Ascending aorta (tissue), 2 donors: ENCODE data around the gene EIF2S2. TPM values are rescaled to one million over a fixed set of nuclear protein-coding genes. Genes with fewer than 3 reads are reported as not detected.

Experiments used
- DNase-seq, 2 donors: peaks; one replicate each; pipeline ENCODE4 v3.0.0-alpha.2; 2019; ENCODE audit warnings: low spot score in 2 of 2
- H3K27ac ChIP-seq, 2 donors: fragments of 200-600 bp; sonication (generic); one replicate each; pipeline ENCODE4 v1.5.1; 2016 to 2017; ENCODE audit warnings: mild to moderate bottlenecking in 1 of 2
- H3K27me3 ChIP-seq: fragments of 200-600 bp; sonication (generic); one replicate; pipeline ENCODE4 v1.5.1; 2017
- H3K36me3 ChIP-seq, 2 donors: fragments of 200-600 bp; sonication (generic); one replicate each; pipeline ENCODE4 v1.5.1; 2016
- H3K4me1 ChIP-seq, 2 donors: fragments of 200-600 bp; sonication (generic); one replicate each; pipeline ENCODE4 v1.5.1; 2016 to 2017; ENCODE audit warnings: mild to moderate bottlenecking in 1 of 2
- H3K4me3 ChIP-seq, 2 donors: fragments of 200-600 bp; sonication (generic); one replicate each; pipeline ENCODE4 v1.5.1; 2016 to 2017; ENCODE audit warnings: mild to moderate bottlenecking in 1 of 2
- H3K9me3 ChIP-seq, 2 donors: fragments of 200-600 bp; sonication (generic); one replicate each; pipeline ENCODE4 v1.5.1; 2016
- intact Hi-C: fragments of 100-400 bp; cut with DNase I; formaldehyde crosslinking; loops from one replicate; pipeline ENCODE4 v1.15.1; 2023
- total RNA-seq: library from RNA; depleted of rRNA; stranded (reverse); fragments of >200 nt; gene quantifications from one replicate; pipeline ENCODE4 v1.1.0, GENCODE V29; 2016
- TF ChIP-seq, protein P1 (sequence below), 3 experiments: fragments of 200-600 bp in 2 of 3; fragments of 450-650 bp in 1 of 3; sonication (generic) in 2 of 3; IDR thresholded peaks; one replicate each; pipeline ENCODE4 v1.5.1; 2016 to 2019; ENCODE audit warnings: antibody characterized with exemption in 3 of 3, mild to moderate bottlenecking in 1 of 3, moderate library complexity in 1 of 3

EIF2S2 gene
- total RNA-seq, 1 donor from 2014 or later, result 19.3 TPM

DNA sequence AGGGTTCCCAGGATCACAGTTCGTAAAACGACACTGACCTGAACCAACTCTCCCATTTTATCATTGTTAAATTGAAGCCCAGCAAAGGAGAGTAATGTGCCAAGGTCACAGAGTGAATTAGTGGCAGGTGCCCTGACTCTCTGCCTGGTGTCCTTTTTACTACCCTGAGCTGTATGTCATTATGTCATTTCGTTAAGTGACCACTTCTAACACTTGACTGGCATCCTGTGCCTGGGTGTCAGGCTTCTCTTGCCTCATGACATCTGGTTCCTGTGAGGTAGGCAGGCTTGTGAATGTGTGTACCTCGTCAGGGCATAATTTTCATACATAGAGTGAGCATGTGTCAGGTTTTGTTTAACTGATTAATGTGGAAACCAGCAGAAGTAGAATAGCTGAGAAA, 69.8 kb downstream of the EIF2S2 start:
- DNase-seq, result no peak
- intact Hi-C loops, result no loop called here
- Histone ChIP-seq H3K27ac (no peak overlapping the region), H3K4me1 (peaks cover 8 to 32% of the 10 kb centered on the region in 2 donors), H3K4me3 (no peak overlapping the region), H3K9me3 (no peaks in the 10 kb centered on the region), H3K27me3 (no peaks in the 10 kb centered on the region), H3K36me3 (no peaks in the 10 kb centered on the region)
- TF ChIP-seq, protein P1, sequence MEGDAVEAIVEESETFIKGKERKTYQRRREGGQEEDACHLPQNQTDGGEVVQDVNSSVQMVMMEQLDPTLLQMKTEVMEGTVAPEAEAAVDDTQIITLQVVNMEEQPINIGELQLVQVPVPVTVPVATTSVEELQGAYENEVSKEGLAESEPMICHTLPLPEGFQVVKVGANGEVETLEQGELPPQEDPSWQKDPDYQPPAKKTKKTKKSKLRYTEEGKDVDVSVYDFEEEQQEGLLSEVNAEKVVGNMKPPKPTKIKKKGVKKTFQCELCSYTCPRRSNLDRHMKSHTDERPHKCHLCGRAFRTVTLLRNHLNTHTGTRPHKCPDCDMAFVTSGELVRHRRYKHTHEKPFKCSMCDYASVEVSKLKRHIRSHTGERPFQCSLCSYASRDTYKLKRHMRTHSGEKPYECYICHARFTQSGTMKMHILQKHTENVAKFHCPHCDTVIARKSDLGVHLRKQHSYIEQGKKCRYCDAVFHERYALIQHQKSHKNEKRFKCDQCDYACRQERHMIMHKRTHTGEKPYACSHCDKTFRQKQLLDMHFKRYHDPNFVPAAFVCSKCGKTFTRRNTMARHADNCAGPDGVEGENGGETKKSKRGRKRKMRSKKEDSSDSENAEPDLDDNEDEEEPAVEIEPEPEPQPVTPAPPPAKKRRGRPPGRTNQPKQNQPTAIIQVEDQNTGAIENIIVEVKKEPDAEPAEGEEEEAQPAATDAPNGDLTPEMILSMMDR (IDR thresholded peaks at IDR 0.05), result no peak

DNA sequence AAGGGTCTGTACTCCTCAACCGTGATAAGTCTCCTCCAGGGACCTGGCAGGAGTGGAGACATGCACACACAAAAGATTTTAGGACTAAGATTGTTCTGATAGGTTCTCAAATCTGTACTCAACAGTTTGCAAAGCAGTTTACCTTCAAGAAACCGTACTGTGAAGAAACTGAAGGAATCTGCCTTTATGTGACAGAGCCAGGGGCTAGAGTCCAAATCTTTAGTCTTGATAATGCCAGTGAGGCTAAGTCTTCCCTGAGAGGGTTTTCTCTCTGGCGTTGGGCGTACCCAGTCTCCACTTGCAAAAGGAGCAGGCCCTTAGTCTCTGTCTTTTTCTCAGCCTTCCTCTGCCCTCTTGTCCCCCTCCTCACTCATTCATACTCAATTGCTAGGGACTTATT, 70.8 kb downstream of the EIF2S2 start:
- H3K36me3 ChIP-seq, result no peaks in the 10 kb centered on the region
- H3K27ac ChIP-seq, result no peak overlapping the region
- no peaks in the 10 kb centered on the region for H3K9me3 ChIP-seq
- intact Hi-C loops, result no loop called here
- TF ChIP-seq, protein P1 (IDR thresholded peaks at IDR 0.05), result no peak
- H3K27me3 ChIP-seq, result no peaks in the 10 kb centered on the region
- no peak overlapping the region for H3K4me3 ChIP-seq
- H3K4me1 ChIP-seq, result peaks cover 8 to 37% of the 10 kb centered on the region in 2 donors
- no peak for DNase-seq

DNA sequence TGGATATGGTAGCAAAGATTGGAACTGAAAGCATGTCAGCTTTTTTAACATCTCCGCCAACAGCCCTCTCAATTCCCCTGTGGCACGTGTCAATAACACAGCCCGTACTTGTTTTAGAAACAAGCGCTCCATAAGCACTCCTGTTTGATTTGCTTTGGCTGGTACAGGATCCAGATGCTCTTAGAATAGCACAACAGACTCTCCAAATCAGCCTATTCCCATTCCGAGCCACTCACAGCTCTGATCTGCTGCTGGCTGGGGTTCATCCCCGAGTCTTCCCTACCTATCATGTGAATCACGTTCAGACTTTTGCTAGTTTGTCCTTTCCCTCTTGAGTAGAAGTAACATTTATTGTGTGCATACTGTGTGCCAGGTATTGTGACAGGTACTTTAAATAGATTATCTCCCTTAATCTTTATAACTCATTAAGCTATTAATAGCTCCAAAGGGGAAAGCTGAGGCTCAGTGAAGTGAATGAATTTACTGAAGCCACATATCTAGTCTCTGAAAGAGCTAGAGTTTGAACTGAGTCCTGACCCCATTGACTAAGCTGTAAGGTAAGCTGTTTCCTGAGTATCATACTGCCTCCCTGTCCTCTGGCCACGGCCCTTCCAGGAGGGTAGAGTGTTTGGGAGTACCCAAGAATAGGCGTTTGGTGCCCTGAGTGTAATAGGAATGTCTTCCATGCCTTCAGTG, 71.6 kb downstream of the EIF2S2 start:
- H3K27ac ChIP-seq, result no peak overlapping the region
- peaks cover 8 to 37% of the 10 kb centered on the region in 2 donors for H3K4me1 ChIP-seq
- H3K36me3 ChIP-seq, result no peaks in the 10 kb centered on the region
- no peak overlapping the region for H3K4me3 ChIP-seq
- intact Hi-C loops, result no loop called here
- no peak for DNase-seq
- no peaks in the 10 kb centered on the region for H3K27me3 ChIP-seq
- H3K9me3 ChIP-seq, result no peaks in the 10 kb centered on the region
- TF ChIP-seq, protein P1 (IDR thresholded peaks at IDR 0.05), result no peak

Other genes starting within 250 kb of the EIF2S2 start
- gene RALY, start 118.3 kb downstream of the EIF2S2 start, total RNA-seq, result 78.5 TPM
- not detected for gene ASIP, start 129.2 kb upstream of the EIF2S2 start, total RNA-seq
- 93.8 TPM for gene AHCY, start 191.1 kb upstream of the EIF2S2 start, total RNA-seq